ENCODE measurements around the gene D2HGDH. TPM values are rescaled to one million over a fixed set of nuclear protein-coding genes. Genes with fewer than 3 reads are reported as not detected.

Gene D2HGDH
- total RNA-seq, 1 experiment from 2014 or later: 46.3 TPM

DNA sequence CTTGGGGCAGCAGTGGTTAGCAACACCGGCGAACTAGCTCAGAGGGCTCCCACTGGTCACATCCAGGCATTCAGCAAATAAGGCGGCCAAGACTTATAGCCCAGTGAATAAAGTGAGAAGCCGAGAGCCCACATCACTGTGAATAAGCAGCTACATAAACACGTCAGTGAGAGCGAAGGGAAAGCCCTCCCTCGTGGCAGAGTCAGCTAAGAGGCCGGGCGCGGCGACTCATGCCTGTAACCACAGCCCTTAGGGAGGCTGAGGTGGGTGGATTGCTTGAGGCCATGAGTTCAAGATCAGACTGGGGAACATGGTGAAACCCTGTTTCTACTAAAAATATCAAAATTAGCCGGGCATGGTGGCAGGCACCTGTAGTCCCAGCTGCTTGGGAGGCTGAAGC, 5.2 kb downstream of the D2HGDH start:
- Histone ChIP-seq H3K27ac (ENCODE audit: low read depth, low read length) (no peak overlapping the region), H3K9ac (ENCODE audit: low read length) (no peak overlapping the region), H3K9me3 (ENCODE audit: control insufficient read depth in 1 of 2, insufficient read depth in 1 of 2, low read depth in 1 of 2, low read length in 2 of 2) (no peaks in the 10 kb centered on the region), H4K20me1 (ENCODE audit: insufficient read depth) (no peaks in the 10 kb centered on the region), H3K4me1 (ENCODE audit: control insufficient read depth in 1 of 2, insufficient read depth in 2 of 2, low read length in 2 of 2) (peaks cover 9 to 14% of the 10 kb centered on the region in 2 experiments; a peak in 2 of 4 replicates), H3K9me2 (ENCODE audit: insufficient read depth) (no peaks in the 10 kb centered on the region), H3K4me2 (ENCODE audit: low read length) (no peak overlapping the region), H3K79me2 (ENCODE audit: insufficient read depth, low read length) (no peaks in the 10 kb centered on the region; the same call in 1 of the 2 replicates), H2AFZ (ENCODE audit: low read depth, low read length, poor library complexity, severe bottlenecking) (no peak overlapping the region), H3K36me3 (ENCODE audit: control insufficient read depth in 1 of 2, insufficient read depth in 2 of 2, low read length in 2 of 2) (peaks cover under 1 to 2% of the 10 kb centered on the region in 2 experiments; a peak in 1 of 4 replicates), H3K27me3 (ENCODE audit: insufficient read depth, low read length) (no peaks in the 10 kb centered on the region), H3K4me3 (replicated peaks in 1 of 2; ENCODE audit: low read depth in 1 of 2, low read length in 2 of 2) (no peak overlapping the region)
- intact Hi-C loops (cut with micrococcal nuclease): no loop called here
- ChIA-PET CTCF (no interaction called here), RAD21 (ENCODE audit: low non-redundant PET in 1 of 2, low total read pairs in 2 of 2, uncharacterized antibody in 2 of 2, unreplicated experiment in 2 of 2) (no interaction called here), POLR2A (no interaction called here)
- ATAC-seq (no peak), DNase-seq (ENCODE audit: low read depth, low spot score) (no peak)
- TF ChIP-seq, protein P1, sequence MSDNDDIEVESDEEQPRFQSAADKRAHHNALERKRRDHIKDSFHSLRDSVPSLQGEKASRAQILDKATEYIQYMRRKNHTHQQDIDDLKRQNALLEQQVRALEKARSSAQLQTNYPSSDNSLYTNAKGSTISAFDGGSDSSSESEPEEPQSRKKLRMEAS (IDR thresholded peaks at IDR 0.05): no peak
- TF ChIP-seq YY1 (IDR thresholded peaks at IDR 0.05; ENCODE audit: extremely low read depth, insufficient replicate concordance, low read depth, low read length): no peak
- TF ChIP-seq JUND (IDR thresholded peaks at IDR 0.05): no peak
- no peak for TF ChIP-seq CEBPB (IDR thresholded peaks at IDR 0.05; ENCODE audit: low read depth)
- TF ChIP-seq POLR2AphosphoS5 (IDR thresholded peaks at IDR 0.05; ENCODE audit: low read depth, low read length): no peak
- no peak for TF ChIP-seq POLR2A (IDR thresholded peaks at IDR 0.05; ENCODE audit: borderline replicate concordance, extremely low read depth, insufficient read depth, insufficient read length)
- TF ChIP-seq, protein P2, sequence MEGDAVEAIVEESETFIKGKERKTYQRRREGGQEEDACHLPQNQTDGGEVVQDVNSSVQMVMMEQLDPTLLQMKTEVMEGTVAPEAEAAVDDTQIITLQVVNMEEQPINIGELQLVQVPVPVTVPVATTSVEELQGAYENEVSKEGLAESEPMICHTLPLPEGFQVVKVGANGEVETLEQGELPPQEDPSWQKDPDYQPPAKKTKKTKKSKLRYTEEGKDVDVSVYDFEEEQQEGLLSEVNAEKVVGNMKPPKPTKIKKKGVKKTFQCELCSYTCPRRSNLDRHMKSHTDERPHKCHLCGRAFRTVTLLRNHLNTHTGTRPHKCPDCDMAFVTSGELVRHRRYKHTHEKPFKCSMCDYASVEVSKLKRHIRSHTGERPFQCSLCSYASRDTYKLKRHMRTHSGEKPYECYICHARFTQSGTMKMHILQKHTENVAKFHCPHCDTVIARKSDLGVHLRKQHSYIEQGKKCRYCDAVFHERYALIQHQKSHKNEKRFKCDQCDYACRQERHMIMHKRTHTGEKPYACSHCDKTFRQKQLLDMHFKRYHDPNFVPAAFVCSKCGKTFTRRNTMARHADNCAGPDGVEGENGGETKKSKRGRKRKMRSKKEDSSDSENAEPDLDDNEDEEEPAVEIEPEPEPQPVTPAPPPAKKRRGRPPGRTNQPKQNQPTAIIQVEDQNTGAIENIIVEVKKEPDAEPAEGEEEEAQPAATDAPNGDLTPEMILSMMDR (IDR thresholded peaks at IDR 0.05 in 2 of 3, conservative IDR thresholded peaks at IDR 0.05 in 1 of 3; ENCODE audit: borderline replicate concordance in 1 of 3, insufficient read depth in 1 of 3, low read depth in 2 of 3, low read length in 2 of 3): no peak
- no peak for TF ChIP-seq EZH2phosphoT487 (IDR thresholded peaks at IDR 0.05; ENCODE audit: borderline replicate concordance)
- TF ChIP-seq EZH2 (IDR thresholded peaks at IDR 0.05): no peak
- TF ChIP-seq ZFX (IDR thresholded peaks at IDR 0.05): no peak
- TF ChIP-seq ZNF274 (IDR thresholded peaks at IDR 0.05; ENCODE audit: low read depth, low read length): no peak
- TF ChIP-seq CBX3 (IDR thresholded peaks at IDR 0.05; ENCODE audit: low read depth): no peak
- TF ChIP-seq EGR1 (IDR thresholded peaks at IDR 0.05; ENCODE audit: low read depth): no peak
- BruUV-seq (replicated peaks): no TSS peak
